NCI-H748 (cell line): ENCODE results near the gene CADPS.
A peak's percentile ranks its signal among the peaks of the same experiment; 100 is the strongest.

Experiments used
- DNase-seq: peaks from one replicate; lab custom pipeline; 2025; ENCODE audit not compliant: unreplicated experiment; lab: John Stamatoyannopoulos, UW

The CADPS gene

DNA sequence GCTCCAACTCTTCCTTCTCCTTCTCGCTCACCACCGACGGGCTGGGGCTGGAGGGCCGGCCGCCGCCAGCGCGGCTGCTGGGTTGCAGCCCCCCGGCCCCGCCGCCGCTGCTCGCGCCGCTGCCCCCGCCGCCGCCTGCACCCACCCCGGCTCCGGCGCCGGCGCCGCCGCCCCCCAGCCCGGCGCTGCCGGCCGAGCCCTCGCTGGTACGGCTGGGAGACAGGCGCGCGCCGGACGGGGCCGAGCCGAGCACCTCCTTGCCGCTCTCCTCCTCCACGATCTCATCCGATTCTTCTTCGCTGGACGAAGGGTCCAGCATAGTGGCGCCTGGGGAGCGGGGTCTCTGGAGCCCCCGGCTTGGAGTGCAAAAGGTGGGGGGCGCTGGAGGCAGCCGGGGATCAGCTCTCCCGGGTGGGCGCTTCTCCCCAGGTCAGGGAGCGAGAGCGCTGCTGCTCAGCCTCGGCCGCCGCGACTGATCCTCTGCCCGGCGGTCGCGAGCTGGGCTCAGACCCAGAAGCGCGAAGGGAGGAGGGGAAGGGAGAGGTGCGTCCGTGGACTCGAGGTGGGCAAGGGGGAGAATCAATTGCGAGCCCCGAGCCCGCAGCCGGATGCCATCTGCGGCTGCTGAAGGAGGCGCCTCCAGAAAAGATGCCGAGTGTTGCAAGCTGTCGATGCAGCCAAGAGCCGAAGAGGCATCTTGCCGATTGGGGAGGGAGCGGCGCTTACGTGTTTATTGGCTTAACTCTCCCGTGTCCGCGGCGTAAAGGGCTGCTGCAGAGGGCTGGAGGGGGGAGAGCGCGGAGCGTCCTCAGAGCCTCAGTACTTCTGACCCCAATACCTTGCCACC, at the start of gene CADPS:
CADPS (minus strand) TSS at position 706 of the 847 bp plus-strand sequence; CDS start at position 319, 387 bp downstream.
- peak; percentile 86 for DNase-seq

DNA sequence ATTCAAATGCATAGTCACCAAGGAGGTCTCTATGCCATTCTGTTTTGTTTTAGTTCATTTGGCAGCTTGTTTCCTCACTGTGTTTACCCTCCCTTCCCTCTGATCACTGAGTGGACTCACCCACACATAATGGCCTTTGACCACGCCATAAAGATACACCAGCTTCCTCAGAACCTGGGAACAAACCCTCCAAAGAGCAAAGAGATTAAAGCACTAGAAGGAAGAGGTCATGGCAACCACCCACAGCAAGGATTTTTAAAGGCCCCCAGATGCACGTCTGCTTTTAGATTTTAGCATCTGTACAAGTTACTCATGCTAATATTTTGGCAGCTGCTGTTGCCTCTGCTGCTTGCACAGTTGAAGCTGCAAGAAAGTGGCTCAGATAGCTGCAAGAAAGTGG, 47.9 kb upstream of the CADPS start:
- no peak for DNase-seq

DNA sequence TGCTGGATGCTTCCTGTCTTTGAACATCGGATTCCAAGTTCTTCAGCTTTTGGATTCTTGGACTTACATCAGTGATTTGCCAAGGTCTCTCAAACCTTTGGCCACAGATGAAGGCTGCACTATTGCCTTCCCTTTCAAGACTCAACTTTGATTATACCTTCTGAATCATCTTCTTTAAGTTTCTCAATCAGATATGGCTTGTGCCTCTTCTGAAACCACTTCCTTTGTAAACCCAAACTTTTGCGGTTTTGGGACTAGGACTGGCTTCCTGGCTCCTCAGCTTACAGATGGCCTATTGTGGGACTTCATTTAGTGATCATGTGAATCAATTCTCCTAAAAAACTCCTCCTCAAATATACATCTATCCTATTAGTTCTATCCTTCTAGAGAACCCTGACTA, 47.1 kb upstream of the CADPS start:
- no peak for DNase-seq

DNA sequence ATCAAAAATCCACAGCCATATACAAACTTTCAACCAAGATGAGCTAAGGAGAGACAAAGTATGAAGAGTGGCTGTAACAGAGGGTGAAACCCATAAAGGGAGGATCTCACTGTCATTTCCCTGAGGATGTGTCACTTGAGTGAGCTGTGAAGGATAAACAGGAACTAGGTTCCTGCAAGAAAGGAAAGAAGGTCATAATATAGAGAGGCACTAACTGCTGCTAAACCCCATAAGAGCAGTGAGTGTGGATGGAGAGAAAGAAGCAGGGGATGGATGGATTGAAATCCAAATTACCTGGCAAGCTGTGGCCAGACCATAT, 45.2 kb upstream of the CADPS start:
- no peak for DNase-seq

DNA sequence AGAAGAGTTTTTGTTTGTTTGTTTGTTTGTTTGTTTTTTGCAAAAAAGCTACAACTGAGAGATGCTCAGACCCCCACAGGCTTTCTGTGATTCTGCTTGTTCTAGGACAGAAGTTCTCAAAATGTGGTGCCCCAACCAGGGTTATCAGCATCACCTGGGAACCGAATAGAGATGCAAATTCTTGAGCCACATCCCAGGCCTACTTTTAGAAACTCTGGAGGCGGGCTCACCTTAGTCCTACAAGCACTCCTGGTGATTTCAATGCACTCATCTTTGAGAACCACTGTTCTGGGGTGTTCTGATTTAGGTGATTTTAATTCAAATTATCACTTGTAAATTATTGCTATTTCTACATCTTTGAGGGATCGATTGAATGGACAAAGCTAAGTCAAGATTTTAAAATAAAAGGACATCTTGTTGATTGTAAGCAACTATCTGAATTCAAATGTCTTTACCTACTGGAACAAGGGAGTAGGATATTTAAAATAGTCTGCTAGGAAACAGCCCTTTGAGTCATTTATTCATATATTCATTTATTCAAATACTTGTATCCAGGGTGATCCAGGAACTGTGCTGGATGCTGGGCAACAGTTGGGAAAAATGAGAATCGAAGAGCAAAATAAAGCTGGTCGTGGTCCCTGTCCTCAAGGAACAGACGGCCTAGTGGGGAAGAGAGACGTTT, 44.7 kb upstream of the CADPS start:
- no peak for DNase-seq

DNA sequence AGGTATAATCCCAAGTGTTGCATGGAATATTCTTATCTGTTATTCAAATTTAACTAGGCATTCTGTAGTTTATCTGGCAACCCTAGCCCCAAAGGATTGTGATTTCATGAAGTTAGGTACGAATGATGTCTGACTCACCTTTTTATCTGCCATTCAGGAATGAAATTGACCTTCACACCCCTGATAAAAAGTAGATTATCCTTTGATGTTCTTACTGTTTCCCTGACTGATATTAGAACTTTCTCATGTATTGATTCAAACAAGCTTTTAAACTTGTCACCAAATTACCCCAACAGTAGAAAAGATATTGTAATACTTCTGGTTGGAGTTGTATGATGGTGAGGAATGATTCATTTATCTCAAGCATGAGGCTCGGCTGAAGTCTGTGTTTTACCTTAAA, 43.6 kb upstream of the CADPS start:
- DNase-seq = no peak

DNA sequence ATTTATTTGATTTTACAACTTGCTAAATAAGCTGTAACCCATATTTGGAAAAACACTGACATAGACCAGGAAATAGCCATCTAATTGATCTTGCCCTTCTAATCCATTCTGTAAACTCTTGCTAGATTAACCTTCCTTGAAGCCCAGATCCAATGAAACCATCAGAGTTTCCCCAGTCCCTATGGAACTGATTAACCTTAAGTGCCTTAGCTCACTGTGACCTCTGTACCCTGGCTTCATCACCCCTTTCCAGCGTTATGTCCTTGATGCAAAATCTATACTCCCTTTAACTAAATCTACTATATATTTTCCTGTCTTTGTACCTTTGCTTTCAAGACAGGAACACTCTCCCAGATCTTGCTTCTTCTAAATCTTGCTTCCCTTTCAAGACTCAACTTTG, 42.9 kb upstream of the CADPS start:
- DNase-seq = no peak

DNA sequence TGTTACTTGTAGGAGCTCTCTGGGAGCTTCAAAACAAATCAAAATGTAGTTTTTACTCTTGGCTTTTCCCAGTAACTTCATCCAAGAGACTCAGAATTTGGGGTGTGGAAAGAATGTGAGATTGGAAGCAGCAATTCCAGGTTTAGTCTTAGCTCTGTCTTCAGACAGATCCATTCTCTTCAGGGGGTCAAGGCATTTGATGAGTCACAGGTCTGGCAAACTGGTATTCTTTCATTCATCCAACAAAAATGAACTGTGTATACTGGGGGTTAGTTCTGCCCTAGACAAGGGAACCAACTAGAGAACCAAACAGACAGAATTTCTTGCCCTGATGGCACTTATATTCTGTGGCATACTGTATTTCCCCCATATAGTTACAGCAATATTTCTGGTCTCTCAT, 36.3 kb upstream of the CADPS start:
- DNase-seq = no peak

DNA sequence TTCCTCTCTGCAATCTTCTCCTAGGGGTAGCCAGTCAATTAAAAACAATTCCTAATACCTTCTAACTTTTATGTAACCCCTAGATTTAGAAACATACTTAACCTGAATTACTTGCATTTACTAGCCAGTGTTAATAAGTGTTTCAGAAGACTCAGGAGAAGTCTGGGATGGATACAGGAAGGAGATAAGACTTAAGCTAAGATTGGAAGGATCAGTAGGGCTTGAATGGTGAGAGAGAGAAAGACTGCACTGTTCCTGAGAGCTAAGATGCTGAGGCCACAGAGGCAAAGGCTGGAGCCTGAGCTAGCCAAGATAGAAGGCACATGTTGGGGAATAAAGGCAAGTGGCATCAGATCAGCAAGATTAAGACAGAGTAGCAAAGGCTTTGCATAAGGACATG, 30.1 kb upstream of the CADPS start:
- DNase-seq = no peak

DNA sequence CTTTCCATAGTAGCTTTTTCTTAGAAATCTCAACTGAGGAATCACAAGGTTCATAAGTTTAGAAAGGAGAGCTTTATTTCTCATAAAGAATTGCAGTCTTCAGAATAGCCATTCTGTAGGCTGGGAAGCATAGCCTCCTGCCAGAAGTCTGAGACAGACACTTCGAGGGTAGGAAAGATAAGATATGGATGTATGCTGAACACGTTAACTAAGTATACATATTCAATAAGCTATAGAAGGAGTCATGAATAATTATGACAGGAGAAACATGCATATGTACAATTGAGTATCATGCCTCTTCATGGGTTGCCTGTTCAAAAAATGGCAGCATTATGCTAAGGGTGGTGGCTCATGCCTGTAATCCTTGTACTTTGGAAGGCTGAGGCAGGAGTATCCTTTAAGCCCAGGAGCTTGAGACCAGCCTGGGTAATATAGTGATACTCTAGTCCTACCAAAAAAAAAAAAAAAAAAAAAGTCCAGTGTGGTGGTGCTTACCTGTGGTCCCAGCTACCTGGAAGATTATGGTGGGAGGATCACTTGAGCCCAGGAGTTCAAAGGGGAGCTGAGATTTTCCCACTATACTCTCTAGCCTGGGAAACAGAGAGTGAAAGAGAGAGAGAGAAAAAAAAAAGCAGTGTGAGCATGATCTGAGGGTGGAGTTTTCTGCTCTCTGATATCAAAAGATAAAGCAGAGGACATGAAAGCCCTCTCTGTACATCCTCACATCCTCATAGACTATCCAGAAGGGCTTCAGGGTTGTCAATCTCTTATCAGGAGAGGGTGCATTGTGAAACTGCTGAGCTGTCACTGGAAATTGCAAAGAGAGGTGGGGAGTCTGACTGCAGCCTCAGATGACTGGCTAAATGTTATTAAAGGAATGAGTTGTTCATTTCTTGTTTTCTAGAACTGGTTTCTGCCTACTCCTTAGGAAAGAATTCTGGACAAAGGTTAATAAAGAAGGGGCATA, 23.6 kb upstream of the CADPS start:
- DNase-seq = no peak

DNA sequence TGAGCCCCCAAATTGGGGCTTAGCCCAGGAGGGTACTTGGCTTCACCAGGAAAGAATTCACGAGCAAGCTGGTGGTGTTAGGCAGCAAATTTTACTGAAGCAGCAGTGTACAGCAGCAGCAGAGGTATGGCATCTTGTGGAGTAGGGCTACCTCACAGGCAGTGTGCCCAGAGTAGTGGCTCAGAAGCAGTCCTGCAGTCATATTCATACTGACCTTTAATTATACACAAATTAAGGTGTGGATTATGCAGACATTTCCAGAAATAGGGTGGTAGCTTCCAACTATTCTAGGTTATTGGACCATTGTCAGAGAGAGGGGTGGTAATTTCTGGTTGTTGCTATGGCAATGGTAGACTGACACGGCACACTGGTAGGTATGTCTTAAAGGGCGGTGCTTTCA, 20.7 kb upstream of the CADPS start:
- no peak for DNase-seq

DNA sequence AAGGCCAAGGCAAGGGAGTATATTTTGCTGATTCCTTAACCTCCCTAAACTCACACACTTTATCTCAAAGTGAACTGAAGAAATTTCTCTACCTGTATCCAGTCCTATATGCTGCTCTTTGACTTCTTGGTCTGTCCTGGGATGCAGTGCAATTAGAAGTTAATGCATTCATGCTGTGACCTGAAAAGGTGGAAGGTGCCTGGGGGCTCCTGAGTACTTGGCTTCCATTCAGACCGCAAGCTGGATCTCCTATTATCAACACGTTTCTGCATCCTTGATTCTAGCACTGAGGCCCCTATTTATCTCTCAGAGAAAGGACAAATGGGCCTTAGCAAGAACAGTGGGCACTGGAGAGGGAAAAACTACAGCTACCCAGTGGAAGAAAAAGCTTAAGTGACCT, 17.7 kb upstream of the CADPS start:
- DNase-seq = no peak

DNA sequence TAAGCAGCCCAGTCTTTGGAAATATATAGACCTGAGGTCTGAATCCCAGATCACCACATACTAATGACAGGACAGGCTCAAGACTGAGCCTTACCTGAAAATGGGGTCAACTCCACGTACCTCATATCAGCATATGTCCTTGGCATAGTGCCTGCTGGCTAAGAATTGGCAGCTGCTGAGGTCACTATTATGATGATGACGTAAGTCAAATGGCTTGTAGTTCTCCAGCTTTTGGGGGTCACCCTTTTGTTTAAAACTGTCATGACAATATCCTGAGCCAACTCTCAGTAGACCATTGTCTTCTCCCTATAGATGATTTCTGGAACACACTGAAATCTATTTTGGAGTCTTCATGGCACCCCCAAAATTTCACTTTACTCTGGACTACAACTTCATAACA, 16.8 kb upstream of the CADPS start:
- no peak for DNase-seq

DNA sequence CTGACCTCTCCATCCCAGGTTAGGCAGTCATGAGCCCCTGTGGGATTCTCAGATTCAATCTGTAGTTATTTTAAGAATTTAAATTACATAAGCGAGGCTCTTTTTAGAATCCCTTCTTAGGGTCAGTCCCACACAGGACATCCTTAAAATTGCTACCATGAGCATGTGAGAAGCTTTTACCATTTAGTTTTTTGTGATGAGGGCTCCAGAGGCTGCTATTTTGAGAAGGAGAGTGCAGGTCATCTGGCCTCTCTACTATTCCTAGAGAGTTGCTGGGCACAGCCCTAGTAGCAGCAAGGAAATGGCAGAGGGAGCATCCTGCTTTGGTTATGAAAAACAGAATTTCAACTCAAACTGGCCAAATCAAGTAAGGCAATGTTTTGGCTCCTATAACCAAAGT, 13.6 kb upstream of the CADPS start:
- no peak for DNase-seq

DNA sequence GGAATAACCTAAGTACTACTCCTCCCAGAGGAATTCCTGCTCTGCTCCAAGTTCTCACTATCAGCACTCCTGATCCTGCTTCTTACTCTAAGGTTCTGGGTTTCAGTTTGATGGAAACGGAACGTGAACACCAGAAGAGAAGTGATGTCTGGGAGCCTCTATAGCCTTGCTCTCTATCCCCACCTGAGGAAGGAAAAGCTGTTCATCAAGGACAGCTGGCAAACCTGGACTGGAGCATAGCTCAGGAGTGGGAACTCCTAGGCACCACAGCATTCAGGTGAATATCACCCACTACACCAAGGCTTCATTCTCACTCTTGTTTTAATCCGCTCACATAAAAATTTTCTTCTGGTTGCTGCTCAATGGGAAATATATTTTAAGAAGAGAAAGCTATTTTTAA, 13.0 kb upstream of the CADPS start:
- no peak for DNase-seq

DNA sequence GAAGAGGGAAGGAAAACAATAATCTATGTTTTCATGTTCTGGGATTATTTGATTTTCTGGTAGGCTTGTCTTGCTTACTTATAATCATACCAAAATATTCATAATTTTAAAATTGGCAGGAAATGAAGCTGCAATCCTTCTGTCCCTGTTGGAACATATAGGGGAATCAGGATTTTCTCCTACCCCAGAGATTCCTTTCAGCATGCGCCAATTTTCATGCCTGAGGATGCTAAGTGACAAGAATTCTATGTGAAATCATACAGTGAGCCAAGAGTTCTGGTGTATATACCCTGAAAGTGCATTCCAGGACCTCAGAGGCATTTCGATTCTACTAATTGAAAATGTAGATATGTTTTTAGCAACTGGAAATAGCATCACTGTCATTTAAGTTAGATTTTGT, 9.9 kb upstream of the CADPS start:
- no peak for DNase-seq

DNA sequence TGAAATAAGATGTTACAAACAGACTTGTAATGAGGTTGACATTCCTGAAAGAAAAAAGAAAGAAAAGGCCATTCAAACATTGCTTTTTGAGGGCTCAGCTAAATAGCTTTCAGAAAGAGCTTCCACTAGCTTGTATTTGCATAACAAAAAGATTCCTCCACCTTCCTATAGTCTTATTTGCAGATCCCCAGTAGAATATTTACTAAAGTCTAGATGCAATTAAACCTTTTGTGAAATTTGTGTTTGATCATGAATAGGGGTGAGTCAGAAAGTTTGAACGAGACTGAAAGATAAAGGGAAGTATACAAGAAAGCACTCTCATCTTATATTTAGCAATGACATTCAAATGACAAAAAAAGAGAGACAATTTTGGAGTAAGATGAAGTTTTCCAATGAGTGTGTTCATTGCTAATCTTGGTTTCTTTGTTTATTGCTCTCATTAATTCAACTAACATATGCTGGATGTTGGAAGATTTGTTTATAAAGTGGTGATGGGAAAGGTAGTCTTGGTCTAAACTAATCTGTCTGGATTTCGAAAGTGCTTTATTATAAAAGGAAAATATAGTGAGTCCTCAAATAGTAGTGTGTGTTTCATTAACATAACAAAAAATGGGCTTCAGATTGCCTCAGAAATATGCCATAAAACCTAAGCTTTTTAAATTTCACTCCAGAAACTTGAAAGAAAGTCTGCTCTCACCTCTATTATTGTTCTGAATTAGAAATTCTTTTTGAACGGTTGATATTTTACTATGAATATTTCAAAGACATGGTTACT, 9.1 kb upstream of the CADPS start:
- peak; percentile 29 for DNase-seq

DNA sequence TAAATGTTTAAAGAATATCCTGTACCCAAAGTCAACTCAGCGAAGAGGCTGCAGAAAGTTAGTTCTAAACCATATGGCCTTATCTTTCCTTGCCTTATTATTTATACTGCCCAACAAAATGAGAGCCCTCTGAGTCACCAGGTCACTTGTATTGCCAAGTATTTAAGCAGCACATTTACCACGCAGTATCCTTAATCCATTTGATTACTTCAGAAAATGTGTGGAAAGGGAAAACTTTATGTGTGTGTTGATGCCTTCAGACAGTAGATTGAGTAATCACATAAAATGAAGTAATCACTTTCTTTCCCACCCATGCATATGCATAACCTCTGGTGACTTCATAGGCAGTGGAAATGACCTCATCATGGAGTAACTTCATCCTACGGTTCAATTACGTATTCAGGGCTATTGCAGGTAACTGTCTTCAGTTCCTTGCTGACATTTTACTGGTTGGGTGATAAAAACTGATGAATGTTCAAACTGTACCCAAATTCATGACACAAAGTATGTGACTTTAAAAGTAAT, 7.5 kb upstream of the CADPS start:
- no peak for DNase-seq

DNA sequence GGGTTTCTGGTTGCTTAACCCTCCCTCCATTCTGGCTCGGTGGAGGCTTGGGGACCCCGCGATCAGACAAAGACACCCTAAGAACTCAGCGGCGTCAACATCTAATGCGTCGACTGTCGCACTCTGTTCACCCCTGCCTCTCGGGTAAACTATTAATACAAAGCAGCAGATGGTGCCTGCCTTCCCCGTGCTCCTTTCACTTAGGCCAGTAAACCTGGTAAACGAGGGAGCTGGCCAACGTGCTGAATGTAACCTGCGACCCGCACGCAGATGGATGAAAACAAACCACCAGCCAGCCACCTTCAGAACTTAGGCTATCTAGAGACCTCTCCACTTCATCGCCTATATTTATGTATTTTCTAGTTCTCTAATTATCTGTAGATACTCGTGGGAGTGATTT, 848 bp upstream of the CADPS start:
- peak; percentile 74 for DNase-seq

DNA sequence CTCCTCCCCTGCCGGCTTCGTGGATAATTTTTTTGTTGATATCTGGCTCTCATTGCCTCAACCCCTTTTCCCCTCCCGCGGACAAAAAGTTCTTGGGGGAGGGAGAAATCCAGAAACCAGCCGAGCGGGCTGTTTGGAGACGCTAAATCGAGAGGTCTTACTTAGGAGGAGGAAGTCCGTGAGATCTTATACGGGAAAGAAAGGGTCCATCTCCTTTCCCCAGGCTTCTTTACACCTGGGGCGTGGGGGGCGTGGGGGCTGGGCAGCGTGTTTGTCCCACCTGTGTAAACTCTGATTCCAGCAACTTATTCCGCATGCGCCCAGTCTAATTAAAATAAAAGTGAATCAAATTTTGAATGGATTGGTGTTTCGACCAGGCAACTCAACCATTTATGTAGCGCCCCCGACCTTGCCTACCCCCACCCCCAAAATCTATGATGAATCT, 364 bp upstream of the CADPS start:
- peak; percentile 60 for DNase-seq
